ENCODE measurements around the gene GYPB.
"Not testable (repeated sequence)": the region's sequence is repeated elsewhere in the genome, so short reads cannot be mapped to it uniquely, and the experiment has no call there.

GYPB gene

GRCh38 chr4:144055336-144055735, 36.2 kb upstream of the GYPB start:
- H3K23ac ChIP-seq (ENCODE audit: low read length in 2 of 2); H3K18ac ChIP-seq (ENCODE audit: low read depth in 1 of 2, low read length in 2 of 2); H4K91ac ChIP-seq (ENCODE audit: low read length); H2BK15ac ChIP-seq (ENCODE audit: low read depth, poor library complexity, severe bottlenecking); H3K4ac ChIP-seq (ENCODE audit: low read depth in 1 of 2, low read length in 2 of 2); H3K14ac ChIP-seq (ENCODE audit: low read length in 2 of 2); H4K8ac ChIP-seq (ENCODE audit: low read length); H3K9me3 ChIP-seq (ENCODE audit: control insufficient read depth, low read length); H3K4me1 ChIP-seq (ENCODE audit: control insufficient read depth, insufficient read depth, low read depth, low read length); H3K27me3 ChIP-seq (ENCODE audit: control insufficient read depth in 1 of 2, insufficient read depth in 1 of 2, low read length in 2 of 2); H3K4me2 ChIP-seq (ENCODE audit: low read length, poor library complexity, severe bottlenecking); H2AK5ac ChIP-seq (ENCODE audit: low read length, severe bottlenecking); H3K4me3 ChIP-seq (ENCODE audit: insufficient read depth in 1 of 2, low read depth in 1 of 2, low read length in 2 of 2); H3K27ac ChIP-seq (ENCODE audit: low read length, poor library complexity, severe bottlenecking); H2BK5ac ChIP-seq (ENCODE audit: low read depth, low read length, poor library complexity, severe bottlenecking); H3K79me1 ChIP-seq (replicated peaks; ENCODE audit: low read length, poor library complexity, severe bottlenecking); H3K9ac ChIP-seq (ENCODE audit: low read length); H2AFZ ChIP-seq (ENCODE audit: low read depth, low read length); H2BK12ac ChIP-seq (ENCODE audit: low read length in 2 of 2); H3K36me3 ChIP-seq (ENCODE audit: control insufficient read depth in 1 of 2, insufficient read depth in 2 of 2, low read depth in 1 of 2, low read length in 2 of 2); H2BK120ac ChIP-seq (ENCODE audit: low read depth, low read length): not testable (repeated sequence)
- no CpG with 5 or more reads among the region's 3 CpGs for WGBS
- DNase-seq, result peak; percentile 1

DNA sequence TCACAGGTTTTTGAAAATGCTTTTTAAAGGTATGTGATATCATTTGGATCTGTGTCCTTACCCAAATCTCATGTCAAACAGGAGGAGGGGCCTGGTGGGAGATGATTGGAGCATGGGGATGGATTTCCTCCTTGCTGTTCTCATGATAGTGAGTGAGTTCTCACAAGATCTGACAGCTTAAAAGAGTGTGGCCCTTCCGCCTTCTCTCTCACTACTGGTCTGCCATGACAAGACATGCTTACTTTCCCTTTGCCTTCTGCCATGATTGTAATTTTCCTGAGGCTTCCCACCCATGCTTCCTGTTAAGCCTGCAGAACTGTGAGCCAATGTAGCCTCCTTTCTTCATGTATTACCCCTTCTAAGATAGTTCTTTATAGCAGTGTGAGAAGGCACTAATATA, 32.3 kb upstream of the GYPB start:
- H3K79me1 ChIP-seq (replicated peaks; ENCODE audit: low read length, poor library complexity, severe bottlenecking); H3K14ac ChIP-seq (ENCODE audit: low read length in 2 of 2); H3K4me2 ChIP-seq (ENCODE audit: low read length, poor library complexity, severe bottlenecking); H3K4me3 ChIP-seq (ENCODE audit: insufficient read depth in 1 of 2, low read depth in 1 of 2, low read length in 2 of 2); H3K36me3 ChIP-seq (ENCODE audit: control insufficient read depth in 1 of 2, insufficient read depth in 2 of 2, low read depth in 1 of 2, low read length in 2 of 2); H3K9me3 ChIP-seq (ENCODE audit: control insufficient read depth, low read length); H2AFZ ChIP-seq (ENCODE audit: low read depth, low read length); H3K9ac ChIP-seq (ENCODE audit: low read length); H4K8ac ChIP-seq (ENCODE audit: low read length); H3K27me3 ChIP-seq (ENCODE audit: control insufficient read depth in 1 of 2, insufficient read depth in 1 of 2, low read length in 2 of 2); H3K4me1 ChIP-seq (ENCODE audit: control insufficient read depth, insufficient read depth, low read depth, low read length); H2BK5ac ChIP-seq (ENCODE audit: low read depth, low read length, poor library complexity, severe bottlenecking); H2BK120ac ChIP-seq (ENCODE audit: low read depth, low read length); DNase-seq; H3K27ac ChIP-seq (ENCODE audit: low read length, poor library complexity, severe bottlenecking); H2AK5ac ChIP-seq (ENCODE audit: low read length, severe bottlenecking); H2BK15ac ChIP-seq (ENCODE audit: low read depth, poor library complexity, severe bottlenecking); H3K23ac ChIP-seq (ENCODE audit: low read length in 2 of 2); H2BK12ac ChIP-seq (ENCODE audit: low read length in 2 of 2); H4K91ac ChIP-seq (ENCODE audit: low read length); H3K18ac ChIP-seq (ENCODE audit: low read depth in 1 of 2, low read length in 2 of 2); H3K4ac ChIP-seq (ENCODE audit: low read depth in 1 of 2, low read length in 2 of 2): not testable (repeated sequence)
- WGBS, result 85% methylated on average over 1 of the region's 1 CpG

GRCh38 chr4:144050631-144051030, 31.5 kb upstream of the GYPB start:
- no CpG with 5 or more reads among the region's 2 CpGs for WGBS
- not testable (repeated sequence) for H3K9ac ChIP-seq (ENCODE audit: low read length)

GRCh38 chr4:144049495-144050424, 30.6 kb upstream of the GYPB start:
- H2AK5ac ChIP-seq (ENCODE audit: low read length, severe bottlenecking); H3K4me1 ChIP-seq (ENCODE audit: control insufficient read depth, insufficient read depth, low read depth, low read length); H3K9me3 ChIP-seq (ENCODE audit: control insufficient read depth, low read length); H2AFZ ChIP-seq (ENCODE audit: low read depth, low read length); H2BK120ac ChIP-seq (ENCODE audit: low read depth, low read length); H2BK5ac ChIP-seq (ENCODE audit: low read depth, low read length, poor library complexity, severe bottlenecking); H3K18ac ChIP-seq (ENCODE audit: low read depth in 1 of 2, low read length in 2 of 2); DNase-seq; H3K4ac ChIP-seq (ENCODE audit: low read depth in 1 of 2, low read length in 2 of 2); H3K23ac ChIP-seq (ENCODE audit: low read length in 2 of 2); H3K4me3 ChIP-seq (ENCODE audit: insufficient read depth in 1 of 2, low read depth in 1 of 2, low read length in 2 of 2); H4K91ac ChIP-seq (ENCODE audit: low read length); H3K79me1 ChIP-seq (replicated peaks; ENCODE audit: low read length, poor library complexity, severe bottlenecking); H3K4me2 ChIP-seq (ENCODE audit: low read length, poor library complexity, severe bottlenecking); H3K27ac ChIP-seq (ENCODE audit: low read length, poor library complexity, severe bottlenecking); H2BK12ac ChIP-seq (ENCODE audit: low read length in 2 of 2); H3K14ac ChIP-seq (ENCODE audit: low read length in 2 of 2); H3K27me3 ChIP-seq (ENCODE audit: control insufficient read depth in 1 of 2, insufficient read depth in 1 of 2, low read length in 2 of 2); H3K9ac ChIP-seq (ENCODE audit: low read length); H4K8ac ChIP-seq (ENCODE audit: low read length); H2BK15ac ChIP-seq (ENCODE audit: low read depth, poor library complexity, severe bottlenecking); H3K36me3 ChIP-seq (ENCODE audit: control insufficient read depth in 1 of 2, insufficient read depth in 2 of 2, low read depth in 1 of 2, low read length in 2 of 2): not testable (repeated sequence)
- WGBS, result 81% methylated on average over 2 of the region's 6 CpGs

More at GRCh38 chr4:144050631-144051030, 31.5 kb upstream of the GYPB start:
- not testable (repeated sequence) for H3K4me3 ChIP-seq (ENCODE audit: insufficient read depth in 1 of 2, low read depth in 1 of 2, low read length in 2 of 2); H3K4ac ChIP-seq (ENCODE audit: low read depth in 1 of 2, low read length in 2 of 2); H3K4me1 ChIP-seq (ENCODE audit: control insufficient read depth, insufficient read depth, low read depth, low read length); H2BK15ac ChIP-seq (ENCODE audit: low read depth, poor library complexity, severe bottlenecking); H3K36me3 ChIP-seq (ENCODE audit: control insufficient read depth in 1 of 2, insufficient read depth in 2 of 2, low read depth in 1 of 2, low read length in 2 of 2); H4K91ac ChIP-seq (ENCODE audit: low read length); H3K79me1 ChIP-seq (replicated peaks; ENCODE audit: low read length, poor library complexity, severe bottlenecking); H3K9me3 ChIP-seq (ENCODE audit: control insufficient read depth, low read length); H3K14ac ChIP-seq (ENCODE audit: low read length in 2 of 2); H2BK120ac ChIP-seq (ENCODE audit: low read depth, low read length); H3K18ac ChIP-seq (ENCODE audit: low read depth in 1 of 2, low read length in 2 of 2); H3K4me2 ChIP-seq (ENCODE audit: low read length, poor library complexity, severe bottlenecking); H4K8ac ChIP-seq (ENCODE audit: low read length); H2AK5ac ChIP-seq (ENCODE audit: low read length, severe bottlenecking); H3K27ac ChIP-seq (ENCODE audit: low read length, poor library complexity, severe bottlenecking); H2BK5ac ChIP-seq (ENCODE audit: low read depth, low read length, poor library complexity, severe bottlenecking); H3K23ac ChIP-seq (ENCODE audit: low read length in 2 of 2); H3K27me3 ChIP-seq (ENCODE audit: control insufficient read depth in 1 of 2, insufficient read depth in 1 of 2, low read length in 2 of 2); DNase-seq; H2AFZ ChIP-seq (ENCODE audit: low read depth, low read length); H2BK12ac ChIP-seq (ENCODE audit: low read length in 2 of 2)
